Kidney epithelial cell (primary cell): ENCODE results near the gene REXO2. TPM values are rescaled to one million over a fixed set of nuclear protein-coding genes. Genes with fewer than 3 reads are reported as not detected.

ENCODE experiments used
- DNase-seq: peaks from one replicate; pipeline ENCODE4 v3.0.0-alpha.2; 2010; ENCODE audit warnings: low read depth
- H3K27me3 ChIP-seq: 2 replicates; pipeline ENCODE4 v1.6.0; 2011; ENCODE audit warnings: low read length; ENCODE audit not compliant: control insufficient read depth, insufficient read depth
- H3K36me3 ChIP-seq: 2 replicates; pipeline ENCODE4 v1.5.1; 2011; ENCODE audit warnings: low read length; ENCODE audit not compliant: control insufficient read depth, insufficient read depth
- H3K4me3 ChIP-seq: 2 replicates; pipeline ENCODE4 v1.5.1; 2011; ENCODE audit warnings: low read depth, mild to moderate bottlenecking, control low read depth, low read length
- CTCF ChIP-seq: IDR thresholded peaks from 2 replicates; pipeline ENCODE4 v1.5.1; 2011; ENCODE audit warnings: mild to moderate bottlenecking, moderate library complexity, low read length, control low read depth, inconsistent platforms; ENCODE audit not compliant: insufficient read depth, poor library complexity, severe bottlenecking
- total RNA-seq: library from RNA; depleted of rRNA; stranded (reverse); fragments of >200 nt; gene quantifications from 2 replicates; pipeline ENCODE4 v1.2.3, GENCODE V29; 2015

REXO2 gene
- total RNA-seq, 1 donor from 2014 or later = 147 TPM

GRCh38 chr11:114463999-114464398 is 24.7 kb downstream of the REXO2 start:
- no peak for TF ChIP-seq CTCF
- Histone ChIP-seq H3K4me3 (no peak overlapping the region), H3K36me3 (no peaks in the 10 kb centered on the region), H3K27me3 (no peaks in the 10 kb centered on the region)
- no peak for DNase-seq

GRCh38 chr11:114466742-114467141 is 27.5 kb downstream of the REXO2 start:
- H3K27me3 ChIP-seq = no peaks in the 10 kb centered on the region
- H3K36me3 ChIP-seq = no peaks in the 10 kb centered on the region
- no peak overlapping the region for H3K4me3 ChIP-seq
- TF ChIP-seq CTCF = no peak
- DNase-seq = no peak

- H3K4me3 ChIP-seq = no peak overlapping the region
- H3K36me3 ChIP-seq = no peaks in the 10 kb centered on the region
- no peak for TF ChIP-seq CTCF
- no peak for DNase-seq
- no peaks in the 10 kb centered on the region for H3K27me3 ChIP-seq
Measured at GRCh38 chr11:114472661-114473060, 33.4 kb downstream of the REXO2 start.

- no peak for DNase-seq
Measured at GRCh38 chr11:114478001-114478410, 38.7 kb downstream of the REXO2 start.

GRCh38 chr11:114478768-114479167 is 39.5 kb downstream of the REXO2 start:
- Histone ChIP-seq H3K4me3 (no peak overlapping the region), H3K27me3 (no peaks in the 10 kb centered on the region), H3K36me3 (no peaks in the 10 kb centered on the region)
- no peak for DNase-seq
- TF ChIP-seq CTCF = no peak

More at GRCh38 chr11:114478001-114478410, 38.7 kb downstream of the REXO2 start:
- Histone ChIP-seq H3K4me3 (no peak overlapping the region), H3K27me3 (no peaks in the 10 kb centered on the region), H3K36me3 (no peaks in the 10 kb centered on the region)
- no peak for TF ChIP-seq CTCF

GRCh38 chr11:114479331-114479730 is 40.1 kb downstream of the REXO2 start:
- Histone ChIP-seq H3K4me3 (no peak overlapping the region), H3K36me3 (no peaks in the 10 kb centered on the region), H3K27me3 (no peaks in the 10 kb centered on the region)
- no peak for TF ChIP-seq CTCF
- no peak for DNase-seq
